ENCODE results near the gene ATP6V0D1.

Gene ATP6V0D1

GRCh38 chr16:67389911-67390815 lies 90.8 kb downstream of the ATP6V0D1 start:
- no peak for DNase-seq

- DNase-seq: no peak
Measured at GRCh38 chr16:67388591-67388990, 92.4 kb downstream of the ATP6V0D1 start.

DNA sequence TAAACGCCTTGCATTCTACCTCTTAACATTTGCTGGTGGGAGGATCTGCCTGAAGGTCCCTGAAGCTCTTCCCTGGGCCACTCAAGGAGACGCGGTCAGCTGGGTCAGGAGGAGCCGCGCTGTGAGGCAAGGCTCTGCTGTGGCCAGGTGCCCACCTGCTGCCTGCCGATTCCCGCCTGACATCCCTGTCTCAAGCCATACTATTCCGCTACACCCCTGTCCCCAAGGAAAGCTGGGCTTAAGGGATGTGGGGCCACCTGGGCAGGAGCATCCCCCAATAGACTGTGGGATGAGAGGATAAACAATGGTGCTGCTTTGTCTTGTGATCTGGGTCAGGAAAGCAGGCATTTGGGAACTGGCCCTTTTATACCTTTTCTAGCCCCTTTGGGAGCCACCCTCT lies 92.8 kb downstream of the ATP6V0D1 start:
- no peak for DNase-seq

Data from NCI-H345 (cell line).